Central memory CD4-positive, alpha-beta T cell (primary cell): Measurements from ENCODE around the gene LRRC36.

Experiments
- DNase-seq: peaks from one replicate; pipeline ENCODE4 v3.0.0; 2022

LRRC36 gene

GRCh38 chr16:67428146-67428731 lies 101.6 kb downstream of the LRRC36 start:
- DNase-seq = peak; percentile 28

DNA sequence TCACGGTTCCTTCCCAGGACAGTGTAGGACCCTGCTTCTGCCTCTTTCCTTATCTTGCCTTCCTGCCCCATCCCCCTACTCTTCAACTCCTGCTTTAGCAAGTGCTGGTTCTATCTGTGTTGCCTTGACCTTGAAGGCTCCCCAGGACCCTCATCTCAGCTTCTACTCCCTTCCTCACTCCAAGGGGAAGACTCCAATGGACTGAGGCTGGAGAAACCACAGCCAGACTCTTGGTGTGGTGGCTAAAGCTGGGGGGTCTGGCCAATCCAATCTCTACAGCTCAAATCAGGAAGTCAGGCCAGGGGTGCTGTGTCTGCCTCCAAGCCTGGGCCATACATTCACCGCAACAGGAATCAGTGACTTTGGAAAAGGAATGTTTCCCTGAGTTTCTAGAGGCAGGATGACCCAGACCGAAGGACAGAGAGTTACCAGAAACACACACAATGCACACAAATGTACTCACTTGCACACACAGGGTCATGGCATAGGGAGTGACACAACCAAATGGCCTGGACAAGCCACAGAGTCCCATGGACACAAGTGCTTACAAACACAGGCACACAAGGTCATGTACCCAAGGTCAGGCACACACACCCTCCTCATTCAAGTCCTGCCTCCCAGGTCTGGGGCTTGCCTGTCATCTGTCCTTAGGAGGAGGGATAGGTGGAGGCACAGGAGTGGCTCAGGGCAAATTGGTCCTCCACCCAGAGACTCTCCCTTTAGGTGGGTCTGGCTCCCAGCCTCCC lies 102.6 kb downstream of the LRRC36 start:
- DNase-seq = no peak

DNA sequence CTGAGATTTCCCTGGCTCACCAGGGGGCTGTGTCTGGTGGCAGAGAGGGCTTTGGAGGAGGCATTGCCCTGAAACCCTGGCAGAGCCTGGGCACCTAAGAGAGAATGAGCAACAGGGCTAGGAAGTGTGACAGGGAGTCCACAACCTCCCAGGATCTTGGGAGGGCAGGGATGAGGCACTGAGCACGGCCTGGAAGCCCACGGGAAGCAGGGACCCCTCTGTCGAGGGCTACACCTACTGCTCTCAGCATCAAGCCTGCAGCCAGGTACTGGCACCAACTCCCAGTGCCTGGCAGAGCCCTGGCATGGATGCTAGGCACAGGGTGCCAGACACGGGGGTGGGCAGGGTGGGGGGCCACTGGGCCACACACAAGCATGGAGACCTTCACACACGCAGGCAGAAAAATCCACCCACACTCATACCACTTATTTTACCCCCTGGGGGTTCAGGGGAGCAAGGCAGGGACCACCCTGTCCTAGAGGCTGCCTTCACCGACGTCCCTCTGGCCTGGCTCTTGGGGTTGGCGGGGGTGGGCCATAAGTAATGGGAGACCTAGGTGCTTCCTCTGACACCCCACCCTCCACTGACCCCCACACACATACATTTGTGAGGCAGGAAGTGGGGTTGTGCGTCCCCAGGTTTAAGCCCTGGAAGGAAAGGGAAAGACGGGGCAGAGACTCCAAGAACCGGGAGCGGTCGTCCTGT lies 103.3 kb downstream of the LRRC36 start:
- DNase-seq = no peak

GRCh38 chr16:67430504-67430976 lies 103.9 kb downstream of the LRRC36 start:
- no peak for DNase-seq

GRCh38 chr16:67430977-67431774 lies 104.6 kb downstream of the LRRC36 start, which contains the start of gene HSD11B2:
TSS of gene HSD11B2 (plus strand) at chr16:67431121. CDS start at chr16:67431249, 128 bp downstream.
- DNase-seq = no peak

DNA sequence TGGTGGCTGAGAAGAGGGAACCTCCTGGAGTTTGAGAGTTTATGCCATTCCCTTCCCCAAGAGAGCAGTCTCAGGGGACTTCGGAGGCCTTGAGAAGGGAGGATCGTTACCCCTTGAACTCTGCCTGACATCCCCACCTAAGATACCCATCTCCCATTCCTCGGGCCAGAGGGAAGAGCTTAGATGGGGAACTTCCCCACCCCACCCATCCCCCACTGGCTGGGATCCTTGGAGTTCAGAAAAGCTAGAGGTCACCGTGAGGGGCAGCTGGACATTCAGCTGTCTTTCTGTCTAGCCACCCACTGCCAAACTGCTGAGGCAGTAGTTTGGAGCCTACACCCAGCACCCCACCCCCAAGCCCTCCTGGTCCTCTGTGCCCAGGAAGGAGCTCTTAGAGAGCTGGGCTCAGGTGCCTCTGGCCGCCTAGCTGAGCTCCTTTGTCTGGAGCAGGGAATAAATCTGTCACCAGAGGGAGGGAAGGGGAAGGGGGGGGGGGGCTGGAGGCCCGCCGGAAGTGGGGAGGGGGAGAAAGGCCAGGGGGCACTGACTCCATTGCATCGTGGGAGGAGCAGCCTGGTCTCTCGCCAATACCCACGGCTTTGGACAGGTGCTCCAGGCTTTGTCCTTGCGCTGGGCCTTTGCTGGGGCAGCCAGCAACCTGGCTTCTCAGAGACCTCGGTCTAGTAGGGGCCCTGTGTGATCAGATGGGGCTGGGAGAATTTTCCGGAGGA lies 105.3 kb downstream of the LRRC36 start:
- no peak for DNase-seq

- no peak for DNase-seq
These were observed 105.9 kb downstream of the LRRC36 start for GRCh38 chr16:67432506-67432890.

DNA sequence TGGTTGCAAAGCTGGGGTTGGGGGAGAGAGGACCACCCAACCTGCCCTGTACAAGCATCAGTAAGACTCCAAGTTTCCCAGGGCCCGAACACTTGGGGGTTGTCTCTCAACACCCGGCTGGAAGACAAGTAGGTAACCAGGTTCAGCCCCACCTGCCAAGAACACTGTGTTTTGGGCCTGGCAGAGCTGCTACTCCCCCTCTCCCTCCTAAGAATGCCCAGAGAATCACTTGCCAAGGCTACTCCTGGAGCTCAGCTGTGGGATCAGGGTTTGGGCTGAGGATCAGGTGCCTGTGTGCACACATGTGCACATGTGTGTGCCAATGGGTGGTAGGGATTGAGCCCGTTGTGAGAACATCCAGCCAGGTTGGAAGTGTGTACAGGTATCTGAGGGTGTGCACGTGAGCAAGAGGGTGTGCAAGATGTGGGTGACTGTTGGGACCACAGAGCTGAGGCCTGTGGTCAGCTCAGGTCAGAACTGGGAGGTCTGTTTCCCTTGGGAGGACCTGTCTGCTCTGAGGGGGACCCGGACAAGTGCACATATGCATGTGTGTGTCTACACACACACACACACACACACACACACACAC lies 106.6 kb downstream of the LRRC36 start:
- DNase-seq = no peak
